ENCODE measurements around the gene C1RL.

DNA sequence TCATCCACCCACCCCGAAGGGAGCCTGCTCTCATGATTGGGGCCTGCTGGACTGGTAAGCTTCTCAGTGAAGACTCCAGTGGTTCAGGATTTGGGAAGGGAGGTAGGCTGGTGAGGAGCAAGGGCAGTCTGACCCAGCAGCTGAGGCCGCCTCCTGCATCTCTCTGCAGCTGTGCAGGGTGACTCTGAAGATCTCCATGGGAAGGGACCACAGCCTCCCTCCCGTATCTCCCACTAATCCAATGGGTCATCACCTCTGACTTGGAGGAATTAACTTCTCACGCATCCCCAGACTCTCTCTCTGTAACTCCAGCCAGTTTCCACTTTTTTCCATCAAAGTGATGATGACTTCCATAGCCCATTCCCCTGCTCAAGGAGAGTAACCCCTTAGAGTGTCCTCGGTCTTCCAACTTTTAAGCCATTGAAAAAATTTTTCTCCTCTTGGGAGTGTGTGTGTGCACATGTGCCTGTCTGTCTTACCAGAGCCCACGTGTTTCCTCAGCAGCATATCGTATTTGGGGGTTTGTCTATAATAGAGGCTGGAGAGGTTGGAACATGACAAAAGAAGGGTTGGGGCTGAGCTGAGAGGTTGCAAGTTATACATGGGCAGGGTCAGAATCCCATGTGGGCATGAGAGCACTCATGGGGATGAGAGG is 32.5 kb upstream of the C1RL start:
- TF ChIP-seq BHLHE40 (IDR thresholded peaks at IDR 0.05; ENCODE audit: low read depth, low read length): no peak
- TF ChIP-seq, protein P1, sequence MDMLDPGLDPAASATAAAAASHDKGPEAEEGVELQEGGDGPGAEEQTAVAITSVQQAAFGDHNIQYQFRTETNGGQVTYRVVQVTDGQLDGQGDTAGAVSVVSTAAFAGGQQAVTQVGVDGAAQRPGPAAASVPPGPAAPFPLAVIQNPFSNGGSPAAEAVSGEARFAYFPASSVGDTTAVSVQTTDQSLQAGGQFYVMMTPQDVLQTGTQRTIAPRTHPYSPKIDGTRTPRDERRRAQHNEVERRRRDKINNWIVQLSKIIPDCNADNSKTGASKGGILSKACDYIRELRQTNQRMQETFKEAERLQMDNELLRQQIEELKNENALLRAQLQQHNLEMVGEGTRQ (IDR thresholded peaks at IDR 0.05; ENCODE audit: low read depth, low read length): no peak
- TF ChIP-seq, protein P2, sequence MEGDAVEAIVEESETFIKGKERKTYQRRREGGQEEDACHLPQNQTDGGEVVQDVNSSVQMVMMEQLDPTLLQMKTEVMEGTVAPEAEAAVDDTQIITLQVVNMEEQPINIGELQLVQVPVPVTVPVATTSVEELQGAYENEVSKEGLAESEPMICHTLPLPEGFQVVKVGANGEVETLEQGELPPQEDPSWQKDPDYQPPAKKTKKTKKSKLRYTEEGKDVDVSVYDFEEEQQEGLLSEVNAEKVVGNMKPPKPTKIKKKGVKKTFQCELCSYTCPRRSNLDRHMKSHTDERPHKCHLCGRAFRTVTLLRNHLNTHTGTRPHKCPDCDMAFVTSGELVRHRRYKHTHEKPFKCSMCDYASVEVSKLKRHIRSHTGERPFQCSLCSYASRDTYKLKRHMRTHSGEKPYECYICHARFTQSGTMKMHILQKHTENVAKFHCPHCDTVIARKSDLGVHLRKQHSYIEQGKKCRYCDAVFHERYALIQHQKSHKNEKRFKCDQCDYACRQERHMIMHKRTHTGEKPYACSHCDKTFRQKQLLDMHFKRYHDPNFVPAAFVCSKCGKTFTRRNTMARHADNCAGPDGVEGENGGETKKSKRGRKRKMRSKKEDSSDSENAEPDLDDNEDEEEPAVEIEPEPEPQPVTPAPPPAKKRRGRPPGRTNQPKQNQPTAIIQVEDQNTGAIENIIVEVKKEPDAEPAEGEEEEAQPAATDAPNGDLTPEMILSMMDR (conservative IDR thresholded peaks at IDR 0.05; ENCODE audit: low read depth, low read length): no peak
- TF ChIP-seq RAD21 (IDR thresholded peaks at IDR 0.05; ENCODE audit: low read length): no peak
- no peak for TF ChIP-seq MAFK (IDR thresholded peaks at IDR 0.05; ENCODE audit: low read depth, low read length)
- TF ChIP-seq RFX5 (IDR thresholded peaks at IDR 0.05; ENCODE audit: low read depth, low read length): no peak
- TF ChIP-seq POLR2A (IDR thresholded peaks at IDR 0.05; ENCODE audit: low read depth, low read length): no peak
- TF ChIP-seq FOS (IDR thresholded peaks at IDR 0.05; ENCODE audit: low read depth, low read length): no peak
- no peak for TF ChIP-seq CHD1 (IDR thresholded peaks at IDR 0.05; ENCODE audit: low read depth, low read length)
- TF ChIP-seq RCOR1 (IDR thresholded peaks at IDR 0.05; ENCODE audit: insufficient replicate concordance, low read length): no peak
- TF ChIP-seq MAZ (IDR thresholded peaks at IDR 0.05; ENCODE audit: borderline replicate concordance, low read depth, low read length): no peak
- TF ChIP-seq SMC3 (IDR thresholded peaks at IDR 0.05; ENCODE audit: low read depth, low read length): no peak

All from IMR-90 (cell line).